Activated naive CD4-positive, alpha-beta T cell treated with anti-CD3 and anti-CD28 coated beads, Interleukin-2, amount 10 ng/mL, durations not matched to agents 7 days and 5 days (primary cell): ENCODE measurements around the gene HDGFL3.
"Not testable (repeated sequence)": the region's sequence is repeated elsewhere in the genome, so short reads cannot be mapped to it uniquely, and the experiment has no call there.

Source experiments
- CTCF ChIA-PET: fragments of 350-600 bp; sonication (Branson Sonifier 250); formaldehyde crosslinking; loops from one replicate; lab custom pipeline; 2021; ENCODE audit warnings: antibody characterized with exemption; lab: Charles Lee
- DNase-seq: peaks from one replicate; pipeline ENCODE4 v3.0.0-alpha.2; 2020
- H3K27ac Mint-ChIP-seq: one replicate; pipeline ENCODE4 v1.8.0; 2021; ENCODE audit warnings: mild to moderate bottlenecking, moderate library complexity, mixed read lengths
- H3K27me3 Mint-ChIP-seq: one replicate; pipeline ENCODE4 v1.8.0; 2021; ENCODE audit warnings: mild to moderate bottlenecking, mixed read lengths
- H3K36me3 Mint-ChIP-seq: one replicate; pipeline ENCODE4 v1.8.0; 2021; ENCODE audit warnings: mixed read lengths
- H3K4me1 Mint-ChIP-seq: one replicate; pipeline ENCODE4 v1.8.0; 2021; ENCODE audit warnings: mixed read lengths
- H3K4me3 Mint-ChIP-seq: one replicate; pipeline ENCODE4 v1.8.0; 2021; ENCODE audit warnings: mild to moderate bottlenecking, moderate library complexity, mixed read lengths
- H3K9me3 Mint-ChIP-seq: one replicate; pipeline ENCODE4 v1.8.0; 2021; ENCODE audit warnings: mixed read lengths

Gene HDGFL3

GRCh38 chr15:83091965-83092308 is 115.7 kb downstream of the HDGFL3 start:
- H3K27ac Mint-ChIP-seq, DNase-seq, CTCF ChIA-PET: not testable (repeated sequence)

GRCh38 chr15:83090465-83090864 is 117.2 kb downstream of the HDGFL3 start:
- CTCF ChIA-PET: no interaction called here
- peaks cover 36% of the 10 kb centered on the region for H3K27me3 Mint-ChIP-seq

More at GRCh38 chr15:83091965-83092308, 115.7 kb downstream of the HDGFL3 start:
- H3K4me3 Mint-ChIP-seq, H3K9me3 Mint-ChIP-seq, H3K4me1 Mint-ChIP-seq, H3K36me3 Mint-ChIP-seq: not testable (repeated sequence)
- peaks cover 33% of the 10 kb centered on the region for H3K27me3 Mint-ChIP-seq

GRCh38 chr15:83088876-83089275 is 118.7 kb downstream of the HDGFL3 start:
- no peak overlapping the region for H3K4me3 Mint-ChIP-seq
- no peaks in the 10 kb centered on the region for H3K36me3 Mint-ChIP-seq
- CTCF ChIA-PET: no interaction called here
- no peak for DNase-seq
- peaks cover 37% of the 10 kb centered on the region for H3K27me3 Mint-ChIP-seq
- H3K4me1 Mint-ChIP-seq: peaks cover 6% of the 10 kb centered on the region
- H3K9me3 Mint-ChIP-seq: no peaks in the 10 kb centered on the region
- no peak overlapping the region for H3K27ac Mint-ChIP-seq

More at GRCh38 chr15:83090465-83090864, 117.2 kb downstream of the HDGFL3 start:
- H3K4me3 Mint-ChIP-seq: no peak overlapping the region
- no peaks in the 10 kb centered on the region for H3K9me3 Mint-ChIP-seq
- H3K27ac Mint-ChIP-seq: no peak overlapping the region
- no peaks in the 10 kb centered on the region for H3K36me3 Mint-ChIP-seq
- DNase-seq: no peak
- H3K4me1 Mint-ChIP-seq: peaks cover 6% of the 10 kb centered on the region

- Mint-ChIP-seq H3K36me3 (no peaks in the 10 kb centered on the region), H3K4me1 (peaks cover 6% of the 10 kb centered on the region), H3K4me3 (no peak overlapping the region), H3K27me3 (peaks cover 40% of the 10 kb centered on the region), H3K27ac (no peak overlapping the region), H3K9me3 (no peaks in the 10 kb centered on the region)
- no peak for DNase-seq
- CTCF ChIA-PET: no interaction called here
These were observed 120.0 kb downstream of the HDGFL3 start for GRCh38 chr15:83087576-83087975.

GRCh38 chr15:83085864-83086552 is 121.6 kb downstream of the HDGFL3 start:
- H3K4me1 Mint-ChIP-seq, H3K36me3 Mint-ChIP-seq, DNase-seq, H3K4me3 Mint-ChIP-seq, H3K9me3 Mint-ChIP-seq, CTCF ChIA-PET, H3K27ac Mint-ChIP-seq: not testable (repeated sequence)
- H3K27me3 Mint-ChIP-seq: peaks cover 39% of the 10 kb centered on the region

- DNase-seq, CTCF ChIA-PET, H3K9me3 Mint-ChIP-seq: not testable (repeated sequence)
These were observed 122.2 kb downstream of the HDGFL3 start for GRCh38 chr15:83085461-83085860.

GRCh38 chr15:83082730-83083386 is 124.8 kb downstream of the HDGFL3 start:
- Mint-ChIP-seq H3K27ac (no peak overlapping the region), H3K36me3 (no peaks in the 10 kb centered on the region), H3K4me3 (no peak overlapping the region), H3K4me1 (peaks cover 4% of the 10 kb centered on the region), H3K27me3 (peaks cover 48% of the 10 kb centered on the region), H3K9me3 (no peaks in the 10 kb centered on the region)
- no peak for DNase-seq
- CTCF ChIA-PET: no interaction called here

More at GRCh38 chr15:83085461-83085860, 122.2 kb downstream of the HDGFL3 start:
- H3K4me1 Mint-ChIP-seq, H3K36me3 Mint-ChIP-seq, H3K4me3 Mint-ChIP-seq, H3K27ac Mint-ChIP-seq: not testable (repeated sequence)
- H3K27me3 Mint-ChIP-seq: peaks cover 41% of the 10 kb centered on the region

- CTCF ChIA-PET: no interaction called here
These were observed 126.2 kb downstream of the HDGFL3 start for GRCh38 chr15:83081256-83082014.

GRCh38 chr15:83078712-83079111 is 128.9 kb downstream of the HDGFL3 start:
- peaks cover 53% of the 10 kb centered on the region for H3K27me3 Mint-ChIP-seq
- DNase-seq: no peak
- CTCF ChIA-PET: interaction anchor here (1.3 kb wide), 1 partner anchor 548 kb away, joined by 3 read pairs; no protein-coding TSS in a partner anchor
- peaks cover 8% of the 10 kb centered on the region for H3K9me3 Mint-ChIP-seq
- no peak overlapping the region for H3K27ac Mint-ChIP-seq
- H3K4me1 Mint-ChIP-seq: peaks cover 4% of the 10 kb centered on the region
- H3K4me3 Mint-ChIP-seq: no peak overlapping the region
- no peaks in the 10 kb centered on the region for H3K36me3 Mint-ChIP-seq

More at GRCh38 chr15:83081256-83082014, 126.2 kb downstream of the HDGFL3 start:
- H3K36me3 Mint-ChIP-seq: no peaks in the 10 kb centered on the region
- H3K9me3 Mint-ChIP-seq: no peaks in the 10 kb centered on the region
- H3K4me3 Mint-ChIP-seq: no peak overlapping the region
- H3K4me1 Mint-ChIP-seq: peaks cover 4% of the 10 kb centered on the region
- peaks cover 55% of the 10 kb centered on the region for H3K27me3 Mint-ChIP-seq
- no peak for DNase-seq
- H3K27ac Mint-ChIP-seq: no peak overlapping the region
